ENCODE measurements around the gene PSMD6. TPM values are rescaled to one million over a fixed set of nuclear protein-coding genes. Genes with fewer than 3 reads are reported as not detected.

PSMD6 gene
- total RNA-seq, 1 donor from 2014 or later, result 88.7 TPM

- no peaks in the 10 kb centered on the region for H3K9me3 ChIP-seq (ENCODE audit: insufficient read depth, low read depth, low read length)
- no peaks in the 10 kb centered on the region for H4K20me1 ChIP-seq (ENCODE audit: insufficient read depth, low read length)
- peak; percentile 99 for FAIRE-seq
- Mint-ChIP-seq H3K27ac (ENCODE audit: unreplicated experiment) (no peak overlapping the region), H3K27me3 (ENCODE audit: low read depth, unreplicated experiment) (peaks cover 2% of the 10 kb centered on the region), H3K9me3 (ENCODE audit: unreplicated experiment) (no peaks in the 10 kb centered on the region), H3K4me1 (ENCODE audit: low read depth, unreplicated experiment) (peaks cover 4% of the 10 kb centered on the region), H3K4me3 (ENCODE audit: unreplicated experiment) (no peak overlapping the region), H3K36me3 (ENCODE audit: low read depth, unreplicated experiment) (no peaks in the 10 kb centered on the region)
- no peak for TF ChIP-seq EZH2 (IDR thresholded peaks at IDR 0.05; ENCODE audit: insufficient read depth, low read length)
- TF ChIP-seq CTCF (IDR thresholded peaks at IDR 0.05; ENCODE audit: insufficient read depth, low read depth, low read length), result no peak
- no peak overlapping the region for H3K4me3 ChIP-seq (ENCODE audit: insufficient read depth, low read depth, low read length)
- H3K4me2 ChIP-seq (ENCODE audit: low read length), result peak overlapping the region; percentile 68
- no peaks in the 10 kb centered on the region for H3K79me2 ChIP-seq (ENCODE audit: insufficient read depth, low read length)
- H3K36me3 ChIP-seq (ENCODE audit: insufficient read depth, low read length), result no peaks in the 10 kb centered on the region
- peak overlapping the region; percentile 68 for H3K9ac ChIP-seq (ENCODE audit: low read length)
- DNase-seq (ENCODE audit: low read depth), result peak; percentile 92
- H2AFZ ChIP-seq (ENCODE audit: low read depth, low read length), result no peak overlapping the region
- H3K27ac ChIP-seq (ENCODE audit: low read depth, low read length), result peak overlapping the region; percentile 61
- H3K27me3 ChIP-seq (ENCODE audit: insufficient read depth, low read length), result no peaks in the 10 kb centered on the region
- H3K4me1 ChIP-seq (ENCODE audit: insufficient read depth, low read length), result peaks cover 24% of the 10 kb centered on the region
These were observed 25.8 kb upstream of the PSMD6 start for GRCh38 chr3:64049136-64049535.

GRCh38 chr3:64048631-64049061 lies 25.4 kb upstream of the PSMD6 start:
- H4K20me1 ChIP-seq (ENCODE audit: insufficient read depth, low read length), result no peaks in the 10 kb centered on the region
- no peaks in the 10 kb centered on the region for H3K79me2 ChIP-seq (ENCODE audit: insufficient read depth, low read length)
- H3K4me1 Mint-ChIP-seq (ENCODE audit: low read depth, unreplicated experiment), result peaks cover 6% of the 10 kb centered on the region
- H3K27ac ChIP-seq (ENCODE audit: low read depth, low read length), result peak overlapping the region; percentile 61
- H3K9me3 Mint-ChIP-seq (ENCODE audit: unreplicated experiment), result no peaks in the 10 kb centered on the region
- no peak overlapping the region for H3K4me3 ChIP-seq (ENCODE audit: insufficient read depth, low read depth, low read length)
- no peak overlapping the region for H3K4me3 Mint-ChIP-seq (ENCODE audit: unreplicated experiment)
- peak; percentile 63 for FAIRE-seq
- peaks cover 24% of the 10 kb centered on the region for H3K4me1 ChIP-seq (ENCODE audit: insufficient read depth, low read length)
- no peaks in the 10 kb centered on the region for H3K9me3 ChIP-seq (ENCODE audit: insufficient read depth, low read depth, low read length)
- TF ChIP-seq EZH2 (IDR thresholded peaks at IDR 0.05; ENCODE audit: insufficient read depth, low read length) (no peak), CTCF (IDR thresholded peaks at IDR 0.05; ENCODE audit: insufficient read depth, low read depth, low read length) (no peak)
- peak overlapping the region; percentile 68 for H3K4me2 ChIP-seq (ENCODE audit: low read length)
- H2AFZ ChIP-seq (ENCODE audit: low read depth, low read length), result peak overlapping the region; percentile 76
- no peaks in the 10 kb centered on the region for H3K27me3 ChIP-seq (ENCODE audit: insufficient read depth, low read length)
- no peaks in the 10 kb centered on the region for H3K36me3 Mint-ChIP-seq (ENCODE audit: low read depth, unreplicated experiment)
- H3K9ac ChIP-seq (ENCODE audit: low read length), result peak overlapping the region; percentile 68
- H3K27me3 Mint-ChIP-seq (ENCODE audit: low read depth, unreplicated experiment), result peaks cover 2% of the 10 kb centered on the region
- no peaks in the 10 kb centered on the region for H3K36me3 ChIP-seq (ENCODE audit: insufficient read depth, low read length)
- no peak overlapping the region for H3K27ac Mint-ChIP-seq (ENCODE audit: unreplicated experiment)
- DNase-seq (ENCODE audit: low read depth), result peak; percentile 47

GRCh38 chr3:64047787-64048186 lies 24.5 kb upstream of the PSMD6 start:
- no peaks in the 10 kb centered on the region for H3K27me3 ChIP-seq (ENCODE audit: insufficient read depth, low read length)
- H3K4me1 Mint-ChIP-seq (ENCODE audit: low read depth, unreplicated experiment), result peaks cover 11% of the 10 kb centered on the region
- H3K36me3 Mint-ChIP-seq (ENCODE audit: low read depth, unreplicated experiment), result no peaks in the 10 kb centered on the region
- FAIRE-seq, result no peak
- H2AFZ ChIP-seq (ENCODE audit: low read depth, low read length), result peak overlapping the region; percentile 76
- peak; percentile 47 for DNase-seq (ENCODE audit: low read depth)
- peaks cover 24% of the 10 kb centered on the region for H3K4me1 ChIP-seq (ENCODE audit: insufficient read depth, low read length)
- no peak for TF ChIP-seq EZH2 (IDR thresholded peaks at IDR 0.05; ENCODE audit: insufficient read depth, low read length)
- TF ChIP-seq CTCF (IDR thresholded peaks at IDR 0.05; ENCODE audit: insufficient read depth, low read depth, low read length), result no peak
- H3K9me3 ChIP-seq (ENCODE audit: insufficient read depth, low read depth, low read length), result no peaks in the 10 kb centered on the region
- no peaks in the 10 kb centered on the region for H3K36me3 ChIP-seq (ENCODE audit: insufficient read depth, low read length)
- no peaks in the 10 kb centered on the region for H3K79me2 ChIP-seq (ENCODE audit: insufficient read depth, low read length)
- H3K27ac ChIP-seq (ENCODE audit: low read depth, low read length), result peak overlapping the region; percentile 61
- H3K9me3 Mint-ChIP-seq (ENCODE audit: unreplicated experiment), result no peaks in the 10 kb centered on the region
- peak overlapping the region; percentile 68 for H3K4me2 ChIP-seq (ENCODE audit: low read length)
- H3K27ac Mint-ChIP-seq (ENCODE audit: unreplicated experiment), result no peak overlapping the region
- peak overlapping the region; percentile 68 for H3K9ac ChIP-seq (ENCODE audit: low read length)
- no peaks in the 10 kb centered on the region for H4K20me1 ChIP-seq (ENCODE audit: insufficient read depth, low read length)
- H3K27me3 Mint-ChIP-seq (ENCODE audit: low read depth, unreplicated experiment), result peaks cover 2% of the 10 kb centered on the region
- H3K4me3 ChIP-seq (ENCODE audit: insufficient read depth, low read depth, low read length), result peak overlapping the region; percentile 18
- no peak overlapping the region for H3K4me3 Mint-ChIP-seq (ENCODE audit: unreplicated experiment)

Measured in astrocyte (in vitro differentiated cells and primary cell).